Fibroblast of villous mesenchyme (primary cell): ENCODE data around the gene TPCN2. TPM values are rescaled to one million over a fixed set of nuclear protein-coding genes. Genes with fewer than 3 reads are reported as not detected.

Experiments used
- DNase-seq: peaks from one replicate; pipeline ENCODE4 v3.0.0-alpha.2; 2010; ENCODE audit warnings: low read depth
- H3K4me3 ChIP-seq: 2 replicates; pipeline ENCODE4 v1.5.1; 2011; ENCODE audit warnings: low read depth, mild to moderate bottlenecking, low read length
- total RNA-seq: library from RNA; depleted of rRNA; stranded (reverse); fragments of >200 nt; gene quantifications from 2 replicates; pipeline ENCODE4 v1.2.3, GENCODE V29; 2012
- TF ChIP-seq, protein P1 (sequence below): IDR thresholded peaks from 2 replicates; pipeline ENCODE4 v1.5.1; 2012; ENCODE audit warnings: low read depth, mild to moderate bottlenecking, low read length; ENCODE audit not compliant: insufficient read depth

The TPCN2 gene
- total RNA-seq, 1 donor, result 10.4 TPM

DNA sequence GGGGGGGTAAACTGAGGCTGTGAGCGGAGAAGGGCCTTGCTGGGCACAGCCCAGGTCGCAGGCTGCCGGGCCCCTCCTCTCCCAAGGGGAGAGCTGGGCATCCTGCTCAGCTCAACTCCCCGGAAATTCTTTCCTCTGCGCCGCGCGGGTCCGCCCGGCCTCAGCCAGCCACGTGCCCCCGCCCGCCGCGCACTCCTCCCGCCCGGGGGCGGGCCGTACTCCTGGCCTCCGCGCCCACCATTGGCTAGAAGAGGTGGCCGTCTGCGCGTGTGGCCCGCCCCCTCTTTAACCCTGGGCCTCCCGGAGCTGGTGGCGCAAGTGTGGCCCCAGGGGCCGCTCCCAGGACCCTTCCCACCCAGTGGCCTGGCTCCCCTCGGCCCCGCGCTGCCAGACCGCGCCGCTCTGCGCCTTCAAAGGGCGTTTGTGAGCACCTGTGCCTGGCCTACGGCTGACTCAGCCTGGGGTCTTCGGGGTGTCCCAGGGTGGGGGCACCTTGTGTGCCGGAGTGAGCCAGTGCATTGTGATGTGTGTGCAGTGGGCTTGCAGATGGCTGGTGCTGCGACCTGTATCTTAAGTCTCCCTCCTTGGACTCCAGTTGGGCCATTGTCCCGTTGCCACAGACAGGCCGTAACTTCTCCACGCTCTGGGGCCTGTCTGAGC lies 37.6 kb upstream of the TPCN2 start:
- peak overlapping the region; percentile 64 for H3K4me3 ChIP-seq
- DNase-seq, result peak; percentile 89
- TF ChIP-seq, protein P1, sequence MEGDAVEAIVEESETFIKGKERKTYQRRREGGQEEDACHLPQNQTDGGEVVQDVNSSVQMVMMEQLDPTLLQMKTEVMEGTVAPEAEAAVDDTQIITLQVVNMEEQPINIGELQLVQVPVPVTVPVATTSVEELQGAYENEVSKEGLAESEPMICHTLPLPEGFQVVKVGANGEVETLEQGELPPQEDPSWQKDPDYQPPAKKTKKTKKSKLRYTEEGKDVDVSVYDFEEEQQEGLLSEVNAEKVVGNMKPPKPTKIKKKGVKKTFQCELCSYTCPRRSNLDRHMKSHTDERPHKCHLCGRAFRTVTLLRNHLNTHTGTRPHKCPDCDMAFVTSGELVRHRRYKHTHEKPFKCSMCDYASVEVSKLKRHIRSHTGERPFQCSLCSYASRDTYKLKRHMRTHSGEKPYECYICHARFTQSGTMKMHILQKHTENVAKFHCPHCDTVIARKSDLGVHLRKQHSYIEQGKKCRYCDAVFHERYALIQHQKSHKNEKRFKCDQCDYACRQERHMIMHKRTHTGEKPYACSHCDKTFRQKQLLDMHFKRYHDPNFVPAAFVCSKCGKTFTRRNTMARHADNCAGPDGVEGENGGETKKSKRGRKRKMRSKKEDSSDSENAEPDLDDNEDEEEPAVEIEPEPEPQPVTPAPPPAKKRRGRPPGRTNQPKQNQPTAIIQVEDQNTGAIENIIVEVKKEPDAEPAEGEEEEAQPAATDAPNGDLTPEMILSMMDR, result no peak

DNA sequence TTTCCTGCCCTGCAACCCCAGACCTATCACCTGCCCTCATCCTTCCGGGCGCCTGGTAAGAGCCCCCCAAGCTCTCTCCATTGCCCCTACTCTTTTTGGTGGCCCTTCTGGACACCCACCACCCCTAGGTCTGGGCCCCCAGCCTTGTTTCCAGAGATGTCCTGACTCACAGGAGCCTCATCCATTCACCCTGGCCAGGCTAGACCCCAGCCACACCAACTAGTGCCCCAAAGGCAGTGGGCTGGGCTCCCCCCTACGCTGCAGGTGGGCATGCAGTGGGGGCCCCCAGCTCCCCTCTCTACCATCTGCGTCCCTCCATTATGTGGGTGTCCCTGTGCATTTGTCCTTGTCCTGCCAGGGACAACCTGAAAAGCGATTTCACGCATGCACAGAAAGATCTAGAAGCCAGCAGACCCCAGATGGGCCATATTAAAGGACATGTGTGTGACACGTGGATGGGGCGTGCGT lies 37.1 kb upstream of the TPCN2 start:
- no peak for DNase-seq
- peak overlapping the region; percentile 64 for H3K4me3 ChIP-seq
- TF ChIP-seq, protein P1, result no peak

DNA sequence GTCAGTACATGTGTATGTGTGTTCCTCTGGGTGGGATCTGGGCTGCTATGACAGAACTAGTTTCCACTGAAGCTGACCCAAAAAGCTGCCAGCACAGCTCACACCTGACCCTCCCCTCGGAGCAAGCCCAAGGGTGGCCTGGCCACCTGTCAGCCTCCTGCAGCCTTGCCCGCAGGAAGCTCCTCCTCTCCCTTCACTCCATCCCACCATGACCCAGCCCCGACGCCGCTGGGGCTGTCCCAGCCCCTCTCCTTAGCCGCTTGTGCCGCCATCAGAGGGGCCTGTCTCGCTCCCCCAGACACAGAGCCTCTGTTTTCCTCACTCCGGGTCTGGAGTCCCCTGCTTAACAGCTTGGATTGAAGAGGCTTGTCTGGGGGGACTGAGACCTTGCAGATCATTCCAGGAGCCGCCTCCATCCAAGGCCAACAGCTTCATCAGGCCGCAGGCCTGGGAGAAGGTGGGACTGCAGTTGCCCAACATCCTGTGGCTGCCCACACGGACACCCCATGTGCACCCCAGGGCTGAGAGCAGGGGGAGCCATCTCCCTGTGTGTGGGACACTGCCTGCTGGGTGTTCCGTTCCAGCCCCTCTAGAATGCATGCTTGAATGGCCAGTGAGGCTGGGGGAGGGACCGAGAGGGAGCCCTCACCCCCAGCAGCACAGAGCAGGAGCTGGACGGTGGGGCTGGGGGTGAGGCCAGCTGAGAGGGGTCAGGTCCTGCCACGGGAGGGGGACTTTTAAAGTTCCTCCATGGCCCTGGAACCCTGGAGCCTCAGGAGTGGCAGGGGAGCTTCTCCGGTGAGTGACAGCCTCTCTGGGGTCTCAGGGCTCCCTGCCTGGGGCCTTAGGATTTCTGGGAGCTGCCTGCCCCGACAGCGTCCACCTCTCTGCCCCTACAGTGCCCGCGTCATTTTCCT lies 36.4 kb upstream of the TPCN2 start:
- TF ChIP-seq, protein P1, result peak; percentile 10
- peak overlapping the region; percentile 64 for H3K4me3 ChIP-seq
- peak; percentile 75 for DNase-seq

DNA sequence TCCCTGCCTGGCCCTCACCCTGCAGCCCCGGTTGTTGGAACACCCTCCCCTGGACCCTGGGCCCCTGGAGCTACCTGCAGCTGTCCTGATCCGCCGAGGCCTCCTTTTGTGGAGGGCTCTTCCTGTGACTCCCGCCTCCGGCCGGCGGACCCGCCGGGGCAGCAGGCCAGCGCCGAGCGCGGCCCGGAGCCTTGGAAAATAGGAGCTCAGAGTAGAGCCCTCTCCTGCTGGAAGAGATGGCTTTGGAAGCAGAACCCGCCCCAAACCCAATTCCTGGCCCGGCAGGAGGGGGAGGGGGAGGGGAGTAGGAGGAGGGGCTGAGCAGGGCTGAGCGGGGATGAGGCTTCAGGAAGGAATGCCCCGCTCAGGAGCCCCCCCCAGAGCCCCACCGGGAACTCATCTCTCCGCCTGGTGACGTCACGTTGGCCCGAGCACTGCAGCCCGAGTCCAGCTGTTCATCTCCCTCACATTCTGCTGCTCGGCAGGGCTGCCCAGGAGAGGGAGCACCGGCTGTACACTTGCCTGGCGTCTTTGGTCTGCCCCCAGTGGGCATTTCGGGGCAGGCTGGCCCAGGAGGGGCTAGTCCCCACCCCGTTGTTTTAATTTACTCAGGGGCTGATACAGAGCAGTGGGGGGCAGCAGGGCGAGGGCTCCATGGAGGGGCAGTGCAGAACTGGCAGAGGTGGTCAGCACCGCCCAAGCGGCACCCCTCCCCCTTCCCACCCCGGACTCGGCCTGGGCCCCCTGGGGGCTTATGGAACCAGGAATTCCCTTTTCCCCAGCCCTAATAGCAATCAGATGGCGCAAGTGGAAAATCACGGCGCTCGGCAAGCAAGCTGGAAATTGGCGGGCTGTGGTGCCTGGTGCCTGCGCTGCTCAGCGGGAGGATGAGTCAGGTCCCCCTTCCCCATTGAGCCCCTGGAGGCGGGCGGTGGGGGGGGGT lies 35.5 kb upstream of the TPCN2 start, which contains the start of gene MRGPRF:
Gene MRGPRF, minus strand, starts transcription at position 238 of the 943 bp plus-strand sequence. CDS start 3,345 bp downstream, outside the sequence.
- peak; percentile 92 for DNase-seq
- H3K4me3 ChIP-seq, result peak within 1 kb of the TSS; percentile 64
- TF ChIP-seq, protein P1, result peak; percentile 69

DNA sequence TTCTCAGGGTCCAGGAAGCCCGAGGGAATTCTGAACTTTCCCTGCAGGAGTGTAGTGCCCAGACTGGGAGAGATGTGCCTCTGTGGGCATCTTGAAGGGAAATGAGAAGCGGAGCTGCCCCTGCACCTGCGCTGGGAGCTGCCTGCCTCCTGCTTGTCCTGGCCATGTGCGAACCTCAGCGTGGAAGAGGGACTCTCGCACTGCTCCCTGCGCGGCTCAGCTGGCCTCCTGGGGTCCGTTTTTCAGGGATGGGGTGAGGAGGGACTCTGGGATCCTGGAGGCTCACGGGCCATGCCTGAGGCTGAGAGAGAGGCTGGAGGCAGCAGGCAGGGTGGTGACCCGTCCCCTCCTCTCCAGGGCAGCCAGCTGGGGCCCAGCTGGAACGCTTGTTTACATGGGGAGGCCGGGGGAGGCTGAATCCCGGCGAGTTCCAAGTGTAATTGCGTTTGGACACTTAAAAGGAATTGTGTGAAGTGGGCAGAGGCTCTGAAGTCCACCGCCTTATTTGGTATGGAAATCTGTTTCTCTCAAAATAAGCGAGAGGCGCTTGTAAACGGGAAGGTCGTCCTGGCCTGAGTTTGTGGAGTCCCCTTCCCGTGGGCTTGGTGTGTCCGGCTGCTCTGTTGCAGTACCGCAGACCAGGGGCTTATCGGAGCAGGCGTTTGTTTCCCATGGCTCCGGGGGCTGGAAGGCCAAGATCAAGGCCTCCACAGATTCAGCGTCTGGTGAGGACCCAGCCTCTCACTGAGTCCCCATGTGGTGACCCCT lies 34.5 kb upstream of the TPCN2 start:
- DNase-seq, result peak; percentile 95
- peak overlapping the region; percentile 64 for H3K4me3 ChIP-seq
- TF ChIP-seq, protein P1, result no peak
